ENCODE results near the gene CD82. TPM values are rescaled to one million over a fixed set of nuclear protein-coding genes. Genes with fewer than 3 reads are reported as not detected.

Gene CD82
- total RNA-seq, 1 experiment from 2014 or later, result 26.1 TPM

DNA sequence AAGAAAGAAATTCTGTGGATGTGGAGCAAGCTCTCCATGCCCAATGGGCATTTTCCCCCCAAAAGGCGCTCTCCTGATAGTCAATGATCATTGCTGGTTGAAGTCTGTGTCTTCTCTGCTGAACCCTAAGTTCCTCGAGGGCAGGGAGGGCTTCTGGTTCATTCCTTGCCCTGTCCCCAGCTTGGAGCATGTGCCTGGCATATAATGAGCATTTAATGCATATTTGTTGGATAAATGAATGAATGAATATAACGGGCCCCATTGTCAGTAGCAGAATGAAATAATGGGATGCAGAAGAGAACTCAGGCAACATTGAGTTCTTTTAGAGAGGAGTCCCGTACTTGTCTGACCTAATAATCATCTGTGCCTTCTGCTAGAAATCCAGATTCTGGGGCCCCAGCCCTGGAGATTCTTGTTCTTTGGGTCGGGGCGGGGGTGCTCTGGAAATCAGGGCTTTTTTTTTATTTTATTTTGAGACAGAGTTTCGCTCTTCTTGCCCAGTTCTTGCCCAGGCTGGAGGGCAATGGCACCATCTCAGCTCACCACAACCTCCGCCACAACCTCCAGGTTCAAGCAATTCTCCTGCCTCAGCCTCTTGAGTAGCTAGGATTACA lies 64.4 kb downstream of the CD82 start:
- H3K4me1 ChIP-seq (ENCODE audit: control insufficient read depth, insufficient read depth, low read length), result peaks cover under 1% of the 10 kb centered on the region; the same call in 1 of the 2 replicates
- in situ Hi-C loops (cut with HindIII; ENCODE audit: low pct_unique_long_range_greater_than_20kb, low sequenced_read_pairs), result no loop called here
- no TSS peak for BruUV-seq (replicated peaks)

DNA sequence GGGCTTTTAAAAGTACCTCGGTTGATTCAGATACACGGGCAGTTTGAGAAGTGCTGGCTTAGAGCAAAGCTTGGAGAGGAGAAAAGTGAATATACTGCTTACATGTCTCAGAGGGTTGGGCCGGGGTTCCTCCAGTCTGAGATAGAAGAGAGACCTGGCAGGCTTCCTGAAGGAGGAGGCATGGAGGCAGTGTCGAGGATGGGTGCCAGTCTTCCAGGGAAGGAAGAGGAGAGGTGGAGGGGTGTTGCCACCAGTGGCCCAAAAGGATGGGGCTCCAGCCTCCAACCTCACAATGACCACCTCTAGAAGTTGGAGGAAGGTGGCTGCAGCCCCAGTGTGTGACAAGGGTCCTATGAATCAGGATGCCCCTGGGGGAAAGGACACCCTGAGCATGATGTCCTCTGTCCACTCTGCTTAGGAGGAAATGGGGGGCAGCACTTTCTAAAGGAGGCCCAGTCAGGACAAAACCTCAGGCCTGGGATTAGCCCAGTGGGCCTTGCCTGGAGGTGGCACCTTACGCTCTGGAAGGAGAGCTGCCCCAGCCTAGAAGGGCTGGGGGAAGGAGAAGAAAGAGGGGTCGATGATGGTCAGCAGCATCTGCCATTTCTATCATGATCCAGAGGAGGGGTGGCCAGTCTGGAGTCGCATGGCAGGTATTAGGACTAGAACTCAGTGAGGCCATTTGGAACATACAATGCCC lies 65.2 kb downstream of the CD82 start:
- H3K4me1 ChIP-seq (ENCODE audit: control insufficient read depth, insufficient read depth, low read length), result peaks cover 4% of the 10 kb centered on the region; the same call in 1 of the 2 replicates
- no peak overlapping the region for H3K4me3 ChIP-seq (ENCODE audit: low read depth in 2 of 2, low read length in 2 of 2)
- in situ Hi-C loops (cut with HindIII; ENCODE audit: low pct_unique_long_range_greater_than_20kb, low sequenced_read_pairs) (no loop called here), intact Hi-C loops (cut with micrococcal nuclease; ENCODE audit: unreplicated experiment) (no loop called here)
- TF ChIP-seq POLR2AphosphoS5 (IDR thresholded peaks at IDR 0.05; ENCODE audit: low read depth, low read length) (no peak), SIN3A (IDR thresholded peaks at IDR 0.05; ENCODE audit: borderline replicate concordance, insufficient read depth, low read depth, low read length) (no peak), TCF7L2 (IDR thresholded peaks at IDR 0.05; ENCODE audit: low read depth, low read length) (no peak)
- TF ChIP-seq, protein P1, sequence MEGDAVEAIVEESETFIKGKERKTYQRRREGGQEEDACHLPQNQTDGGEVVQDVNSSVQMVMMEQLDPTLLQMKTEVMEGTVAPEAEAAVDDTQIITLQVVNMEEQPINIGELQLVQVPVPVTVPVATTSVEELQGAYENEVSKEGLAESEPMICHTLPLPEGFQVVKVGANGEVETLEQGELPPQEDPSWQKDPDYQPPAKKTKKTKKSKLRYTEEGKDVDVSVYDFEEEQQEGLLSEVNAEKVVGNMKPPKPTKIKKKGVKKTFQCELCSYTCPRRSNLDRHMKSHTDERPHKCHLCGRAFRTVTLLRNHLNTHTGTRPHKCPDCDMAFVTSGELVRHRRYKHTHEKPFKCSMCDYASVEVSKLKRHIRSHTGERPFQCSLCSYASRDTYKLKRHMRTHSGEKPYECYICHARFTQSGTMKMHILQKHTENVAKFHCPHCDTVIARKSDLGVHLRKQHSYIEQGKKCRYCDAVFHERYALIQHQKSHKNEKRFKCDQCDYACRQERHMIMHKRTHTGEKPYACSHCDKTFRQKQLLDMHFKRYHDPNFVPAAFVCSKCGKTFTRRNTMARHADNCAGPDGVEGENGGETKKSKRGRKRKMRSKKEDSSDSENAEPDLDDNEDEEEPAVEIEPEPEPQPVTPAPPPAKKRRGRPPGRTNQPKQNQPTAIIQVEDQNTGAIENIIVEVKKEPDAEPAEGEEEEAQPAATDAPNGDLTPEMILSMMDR (IDR thresholded peaks at IDR 0.05), result no peak
- TF ChIP-seq, protein P2, sequence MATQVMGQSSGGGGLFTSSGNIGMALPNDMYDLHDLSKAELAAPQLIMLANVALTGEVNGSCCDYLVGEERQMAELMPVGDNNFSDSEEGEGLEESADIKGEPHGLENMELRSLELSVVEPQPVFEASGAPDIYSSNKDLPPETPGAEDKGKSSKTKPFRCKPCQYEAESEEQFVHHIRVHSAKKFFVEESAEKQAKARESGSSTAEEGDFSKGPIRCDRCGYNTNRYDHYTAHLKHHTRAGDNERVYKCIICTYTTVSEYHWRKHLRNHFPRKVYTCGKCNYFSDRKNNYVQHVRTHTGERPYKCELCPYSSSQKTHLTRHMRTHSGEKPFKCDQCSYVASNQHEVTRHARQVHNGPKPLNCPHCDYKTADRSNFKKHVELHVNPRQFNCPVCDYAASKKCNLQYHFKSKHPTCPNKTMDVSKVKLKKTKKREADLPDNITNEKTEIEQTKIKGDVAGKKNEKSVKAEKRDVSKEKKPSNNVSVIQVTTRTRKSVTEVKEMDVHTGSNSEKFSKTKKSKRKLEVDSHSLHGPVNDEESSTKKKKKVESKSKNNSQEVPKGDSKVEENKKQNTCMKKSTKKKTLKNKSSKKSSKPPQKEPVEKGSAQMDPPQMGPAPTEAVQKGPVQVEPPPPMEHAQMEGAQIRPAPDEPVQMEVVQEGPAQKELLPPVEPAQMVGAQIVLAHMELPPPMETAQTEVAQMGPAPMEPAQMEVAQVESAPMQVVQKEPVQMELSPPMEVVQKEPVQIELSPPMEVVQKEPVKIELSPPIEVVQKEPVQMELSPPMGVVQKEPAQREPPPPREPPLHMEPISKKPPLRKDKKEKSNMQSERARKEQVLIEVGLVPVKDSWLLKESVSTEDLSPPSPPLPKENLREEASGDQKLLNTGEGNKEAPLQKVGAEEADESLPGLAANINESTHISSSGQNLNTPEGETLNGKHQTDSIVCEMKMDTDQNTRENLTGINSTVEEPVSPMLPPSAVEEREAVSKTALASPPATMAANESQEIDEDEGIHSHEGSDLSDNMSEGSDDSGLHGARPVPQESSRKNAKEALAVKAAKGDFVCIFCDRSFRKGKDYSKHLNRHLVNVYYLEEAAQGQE (IDR thresholded peaks at IDR 0.05; ENCODE audit: insufficient read depth in 1 of 2, low read depth in 2 of 2, low read length in 1 of 2), result no peak
- DNase-seq (ENCODE audit: low read depth, low spot score), result no peak
- ChIA-PET CTCF (interaction anchor here (1.2 kb wide), 1 partner anchor 281 kb away, joined by 3 read pairs; no protein-coding TSS in a partner anchor), POLR2A (no interaction called here)
- BruUV-seq (replicated peaks), result no TSS peak
- peaks cover 3% of the 10 kb centered on the region for H3K27me3 ChIP-seq (ENCODE audit: control insufficient read depth, insufficient read depth, low read length)
- H3K36me3 ChIP-seq (ENCODE audit: control insufficient read depth, insufficient read depth, low read length), result no peaks in the 10 kb centered on the region
- H3K9me3 ChIP-seq (ENCODE audit: control insufficient read depth, insufficient read depth, low read depth, low read length), result no peaks in the 10 kb centered on the region
- H3K27ac ChIP-seq (ENCODE audit: low read length), result no peak overlapping the region
- ATAC-seq, result no peak

More for the DNA sequence above, 64.4 kb downstream of the CD82 start:
- no peak overlapping the region for H3K27ac ChIP-seq (ENCODE audit: low read length)
- H3K27me3 ChIP-seq (ENCODE audit: control insufficient read depth, insufficient read depth, low read length), result peaks cover 3% of the 10 kb centered on the region
- intact Hi-C loops (cut with micrococcal nuclease; ENCODE audit: unreplicated experiment), result no loop called here
- no peaks in the 10 kb centered on the region for H3K36me3 ChIP-seq (ENCODE audit: control insufficient read depth, insufficient read depth, low read length)
- TF ChIP-seq POLR2AphosphoS5 (IDR thresholded peaks at IDR 0.05; ENCODE audit: low read depth, low read length) (no peak), SIN3A (IDR thresholded peaks at IDR 0.05; ENCODE audit: borderline replicate concordance, insufficient read depth, low read depth, low read length) (no peak), TCF7L2 (IDR thresholded peaks at IDR 0.05; ENCODE audit: low read depth, low read length) (no peak)
- TF ChIP-seq, protein P1 (IDR thresholded peaks at IDR 0.05), result no peak
- TF ChIP-seq, protein P2 (IDR thresholded peaks at IDR 0.05; ENCODE audit: insufficient read depth in 1 of 2, low read depth in 2 of 2, low read length in 1 of 2), result no peak
- H3K9me3 ChIP-seq (ENCODE audit: control insufficient read depth, insufficient read depth, low read depth, low read length), result no peaks in the 10 kb centered on the region
- ATAC-seq, result no peak
- no peak for DNase-seq (ENCODE audit: low read depth, low spot score)
- no peak overlapping the region for H3K4me3 ChIP-seq (ENCODE audit: low read depth in 2 of 2, low read length in 2 of 2)
- POLR2A ChIA-PET, result no interaction called here
- CTCF ChIA-PET, result no interaction called here
